NT2/D1 (cell line): Measurements from ENCODE around the gene TBC1D20.

Source experiments
- SUZ12 ChIP-seq: IDR thresholded peaks from 2 replicates; pipeline ENCODE4 v1.6.1; 2011; ENCODE audit not compliant: insufficient read length, insufficient read depth; ENCODE audit errors: extremely low read depth
- YY1 ChIP-seq: IDR thresholded peaks from 2 replicates; pipeline ENCODE4 v1.6.1; 2011; ENCODE audit not compliant: insufficient read length, insufficient read depth

GRCh38 chr20:438571-439469 lies 23.5 kb downstream of the TBC1D20 start:
- TF ChIP-seq YY1 (no peak), SUZ12 (no peak)
